PC-3 (cell line): ENCODE data around the gene CAMK2A.

ENCODE experiments used
- CTCF ChIP-seq: fragments of 300-600 bp; sonication (generic); conservative IDR thresholded peaks from 2 replicates; pipeline ENCODE4 v1.5.1; 2017; ENCODE audit warnings: antibody characterized with exemption, low read depth, mild to moderate bottlenecking, low read length
- EZH2 ChIP-seq: fragments of 300-600 bp; sonication (generic); IDR thresholded peaks from one replicate; pipeline ENCODE4 v1.6.1; 2017; ENCODE audit warnings: antibody characterized with exemption, mild to moderate bottlenecking, low read length; ENCODE audit not compliant: unreplicated experiment

- TF ChIP-seq CTCF (no peak), EZH2 (no peak)
Measured at GRCh38 chr5:150277043-150277442, 12.5 kb downstream of the CAMK2A start.
